Neutrophil (primary cell): ENCODE measurements around the gene GPC6.

ENCODE experiments used
- H3K27ac ChIP-seq: fragments of 200-600 bp; sonication (generic); 2 replicates; pipeline ENCODE4 v1.5.1; 2016; ENCODE audit warnings: mild to moderate bottlenecking, moderate library complexity
- H3K27me3 ChIP-seq: fragments of 200-600 bp; sonication (generic); 2 replicates; pipeline ENCODE4 v1.6.0; 2016; ENCODE audit warnings: mild to moderate bottlenecking
- H3K36me3 ChIP-seq: fragments of 200-600 bp; sonication (generic); 2 replicates; pipeline ENCODE4 v1.5.1; 2017
- H3K4me1 ChIP-seq, 2 experiments: fragments of 200-600 bp in 1 of 2; sonication (generic) in 1 of 2; 1 replicate in 1 of 2; 2 replicates in 1 of 2; pipeline versions ENCODE4 v1.5.1 to v1.6.1; 2013 to 2016; ENCODE audit warnings: low read depth in 1 of 2, low read length in 1 of 2, mild to moderate bottlenecking in 1 of 2, moderate library complexity in 1 of 2; ENCODE audit not compliant: control insufficient read depth in 1 of 2, insufficient read depth in 1 of 2
- H3K4me3 ChIP-seq, 2 experiments: fragments of 200-600 bp in 1 of 2; sonication (generic) in 1 of 2; 1 replicate in 1 of 2; 2 replicates in 1 of 2; pipeline ENCODE4 v1.5.1; 2013 to 2016; ENCODE audit warnings: low read depth in 1 of 2, low read length in 1 of 2, mild to moderate bottlenecking in 1 of 2, moderate library complexity in 1 of 2
- H3K9me3 ChIP-seq: fragments of 200-600 bp; sonication (generic); 2 replicates; pipeline ENCODE4 v1.5.1; 2016
- CTCF ChIP-seq: fragments of 200-600 bp; sonication (generic); IDR thresholded peaks from 2 replicates; pipeline ENCODE4 v1.5.1; 2016; ENCODE audit warnings: antibody characterized with exemption

Gene GPC6

GRCh38 chr13:94305033-94305432 is 1078.4 kb downstream of the GPC6 start:
- TF ChIP-seq CTCF, result no peak
- no peaks in the 10 kb centered on the region for H3K36me3 ChIP-seq
- H3K9me3 ChIP-seq, result no peaks in the 10 kb centered on the region
- H3K27me3 ChIP-seq, result no peaks in the 10 kb centered on the region
- no peak overlapping the region for H3K4me3 ChIP-seq
- H3K4me1 ChIP-seq, result no peaks in the 10 kb centered on the region
- H3K27ac ChIP-seq, result no peak overlapping the region

- Histone ChIP-seq H3K4me3 (no peak overlapping the region), H3K9me3 (no peaks in the 10 kb centered on the region), H3K27ac (no peak overlapping the region), H3K36me3 (no peaks in the 10 kb centered on the region), H3K4me1 (no peaks in the 10 kb centered on the region), H3K27me3 (no peaks in the 10 kb centered on the region)
- TF ChIP-seq CTCF, result no peak
Measured at GRCh38 chr13:94305463-94305862, 1078.9 kb downstream of the GPC6 start.

GRCh38 chr13:94305934-94306333 is 1079.3 kb downstream of the GPC6 start:
- no peaks in the 10 kb centered on the region for H3K27me3 ChIP-seq
- no peak for TF ChIP-seq CTCF
- H3K27ac ChIP-seq, result no peak overlapping the region
- H3K4me1 ChIP-seq, result no peaks in the 10 kb centered on the region
- H3K9me3 ChIP-seq, result no peaks in the 10 kb centered on the region
- no peak overlapping the region for H3K4me3 ChIP-seq
- no peaks in the 10 kb centered on the region for H3K36me3 ChIP-seq

GRCh38 chr13:94308832-94309231 is 1082.2 kb downstream of the GPC6 start:
- no peak for TF ChIP-seq CTCF
- no peaks in the 10 kb centered on the region for H3K36me3 ChIP-seq
- H3K4me1 ChIP-seq, result no peaks in the 10 kb centered on the region

GRCh38 chr13:94309576-94309975 is 1083.0 kb downstream of the GPC6 start:
- no peak overlapping the region for H3K27ac ChIP-seq
- no peaks in the 10 kb centered on the region for H3K27me3 ChIP-seq
- no peak for TF ChIP-seq CTCF
- H3K36me3 ChIP-seq, result no peaks in the 10 kb centered on the region
- no peak overlapping the region for H3K4me3 ChIP-seq
- no peaks in the 10 kb centered on the region for H3K4me1 ChIP-seq
- H3K9me3 ChIP-seq, result no peaks in the 10 kb centered on the region

More at GRCh38 chr13:94308832-94309231, 1082.2 kb downstream of the GPC6 start:
- Histone ChIP-seq H3K4me3 (no peak overlapping the region), H3K27ac (no peak overlapping the region), H3K9me3 (no peaks in the 10 kb centered on the region), H3K27me3 (no peaks in the 10 kb centered on the region)
